Activated CD4-positive, alpha-beta T cell treated with anti-CD3 and anti-CD28 coated beads, Interleukin-10, Interleukin-2, amounts not matched to agents 100 ng/mL and 50 ng/mL, durations not matched to agents 16 hours and 8 hours (primary cell): ENCODE results near the gene KCNQ1OT1.
"Not testable (repeated sequence)": the region's sequence is repeated elsewhere in the genome, so short reads cannot be mapped to it uniquely, and the experiment has no call there.

Experiments used
- DNase-seq: peaks from one replicate; pipeline ENCODE4 v3.0.0-alpha.2; 2020

The KCNQ1OT1 gene

DNA sequence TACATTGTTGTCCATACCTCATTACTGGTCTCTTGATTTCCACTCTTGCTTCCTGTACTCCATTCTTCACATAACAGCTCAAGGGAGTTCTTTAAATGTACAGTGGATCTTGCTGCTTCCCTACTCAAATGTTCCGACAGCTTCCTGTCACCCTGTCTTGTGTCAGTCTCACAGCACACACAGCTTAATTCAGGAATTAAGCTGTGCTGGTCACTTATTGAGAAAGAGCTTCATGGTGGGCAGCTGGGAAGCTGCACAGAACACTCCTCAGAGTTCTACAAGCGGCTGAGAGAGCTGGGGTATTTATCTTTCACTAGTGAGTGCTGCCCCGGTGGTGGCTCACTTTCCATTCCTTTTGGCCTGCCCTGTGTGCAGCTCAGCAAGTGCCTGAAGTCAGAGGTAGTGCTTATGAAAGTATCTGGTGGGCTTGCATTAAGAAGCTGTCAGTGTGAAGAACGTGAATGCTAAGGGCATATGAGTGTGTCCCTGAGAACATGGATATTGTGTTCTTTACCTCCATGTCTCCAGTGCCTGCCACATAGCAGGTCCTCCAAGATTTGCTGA, 48.7 kb downstream of the KCNQ1OT1 start:
- DNase-seq, result no peak

DNA sequence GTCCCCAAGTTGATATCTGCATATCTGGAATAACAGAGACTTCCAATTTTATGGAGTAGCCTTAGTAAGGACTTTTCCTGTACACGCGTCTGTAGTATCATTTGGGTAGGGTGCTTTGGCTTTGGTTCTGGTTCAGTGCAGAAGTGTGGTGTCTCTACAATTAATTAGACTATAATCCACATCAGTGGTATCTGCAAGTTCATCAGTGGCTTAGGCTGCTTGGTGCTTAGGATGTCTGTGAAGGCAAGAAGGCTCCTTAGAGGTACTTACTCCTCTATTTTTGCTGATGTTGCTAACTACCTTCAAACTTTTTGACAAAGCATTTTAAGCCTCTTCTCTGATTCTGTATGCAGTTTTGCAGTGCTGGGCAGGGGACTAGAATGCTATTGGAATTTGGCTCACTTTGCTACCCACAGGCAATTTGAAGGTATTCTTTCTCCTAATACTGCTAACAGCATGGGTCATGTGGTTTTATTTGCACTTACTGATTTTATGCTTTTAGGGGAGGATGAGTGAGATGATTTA, 49.4 kb downstream of the KCNQ1OT1 start:
- no peak for DNase-seq

DNA sequence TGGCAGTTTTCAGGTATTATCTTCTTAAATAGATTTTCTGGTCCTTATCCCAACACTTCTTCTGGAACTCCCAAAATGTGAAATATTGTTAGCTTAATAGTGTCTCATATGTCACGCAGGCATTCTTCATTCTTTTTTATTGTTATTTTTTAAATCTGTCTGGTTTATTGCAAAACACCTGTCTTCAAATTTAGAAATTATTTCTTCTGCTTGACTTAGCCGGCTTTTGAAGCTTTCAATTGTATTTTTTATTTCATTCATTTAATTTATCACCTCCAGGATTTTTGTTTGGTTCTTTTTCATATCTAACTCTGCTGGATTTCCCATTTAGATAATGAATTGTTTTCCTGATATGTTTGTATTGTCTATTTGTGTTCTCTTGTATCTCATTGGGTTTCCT, 49.9 kb downstream of the KCNQ1OT1 start:
- DNase-seq, result no peak

DNA sequence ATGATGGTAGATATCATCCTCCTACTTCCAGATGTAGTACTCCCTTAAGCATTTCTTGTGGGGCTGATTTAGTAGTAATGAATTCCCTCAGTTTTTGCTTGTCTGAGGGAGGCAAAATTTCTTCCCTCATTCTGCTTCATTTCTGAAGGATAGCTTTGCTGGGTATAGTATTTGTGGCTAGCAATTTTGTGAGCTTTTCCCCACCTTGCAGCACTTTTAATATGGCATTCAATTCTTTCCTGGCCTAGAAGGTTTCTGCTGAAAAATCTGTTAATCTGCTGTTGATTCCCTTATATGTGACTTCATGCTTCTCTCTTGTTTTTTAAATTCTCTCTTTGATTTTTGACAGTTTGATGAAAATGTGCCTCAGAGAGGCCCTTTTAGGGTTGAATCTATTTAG, 50.4 kb downstream of the KCNQ1OT1 start:
- DNase-seq, result no peak

DNA sequence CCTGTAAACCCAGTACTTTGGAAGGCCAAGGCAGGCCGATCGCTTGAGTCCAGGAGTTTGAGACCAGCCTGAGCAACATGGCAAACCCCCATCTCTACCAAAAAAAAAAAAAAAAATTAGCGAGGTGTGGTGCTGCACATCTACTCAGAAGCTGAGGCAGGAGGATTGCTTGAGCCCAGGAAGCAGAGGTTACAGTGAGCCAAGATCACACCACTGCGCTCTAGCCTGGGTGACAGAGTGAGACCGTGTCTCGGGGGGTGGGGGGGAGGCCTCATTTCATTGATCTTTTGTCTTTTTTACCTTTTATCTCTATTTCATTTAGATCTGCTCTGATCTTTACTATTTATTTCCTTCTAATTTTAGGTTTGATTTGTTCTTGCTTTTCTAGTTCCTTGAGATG, 51.8 kb downstream of the KCNQ1OT1 start:
- DNase-seq, result no peak

DNA sequence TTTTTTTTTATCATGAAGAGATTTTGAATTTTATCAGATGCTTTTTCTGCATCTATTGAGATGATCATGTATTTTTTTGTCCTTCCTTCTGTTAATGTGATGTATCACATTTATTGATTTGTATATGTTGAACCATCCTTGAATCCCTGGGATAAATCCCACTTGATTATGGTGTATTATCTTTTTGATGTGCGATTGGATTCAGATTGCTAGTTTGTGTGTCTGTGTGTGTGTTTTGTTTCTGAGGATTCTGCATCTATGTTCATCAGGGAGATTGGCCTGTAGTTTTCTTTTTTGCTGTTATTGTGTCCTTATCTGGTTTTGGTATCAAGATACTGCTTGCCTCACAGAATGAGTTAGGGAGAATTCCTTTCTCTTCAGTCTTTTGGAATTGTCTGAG, 52.6 kb downstream of the KCNQ1OT1 start:
- no peak for DNase-seq

DNA sequence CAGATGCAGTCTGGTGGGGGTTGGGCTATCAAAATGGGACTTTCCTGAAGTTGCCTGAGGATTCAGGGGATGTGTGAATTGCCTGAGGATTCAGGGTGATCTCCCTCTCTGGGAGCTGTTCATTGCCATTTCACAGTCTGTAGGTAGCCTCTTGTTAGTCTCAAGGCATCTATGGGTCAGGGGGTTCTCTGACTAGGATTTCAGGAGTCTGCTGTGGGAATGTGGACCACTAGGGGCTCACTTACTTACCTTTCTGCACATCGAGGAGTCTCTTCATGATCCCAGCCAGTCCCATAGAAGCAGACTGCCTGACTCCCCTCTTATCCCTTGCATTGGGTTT, 54.0 kb downstream of the KCNQ1OT1 start:
- DNase-seq, result no peak

DNA sequence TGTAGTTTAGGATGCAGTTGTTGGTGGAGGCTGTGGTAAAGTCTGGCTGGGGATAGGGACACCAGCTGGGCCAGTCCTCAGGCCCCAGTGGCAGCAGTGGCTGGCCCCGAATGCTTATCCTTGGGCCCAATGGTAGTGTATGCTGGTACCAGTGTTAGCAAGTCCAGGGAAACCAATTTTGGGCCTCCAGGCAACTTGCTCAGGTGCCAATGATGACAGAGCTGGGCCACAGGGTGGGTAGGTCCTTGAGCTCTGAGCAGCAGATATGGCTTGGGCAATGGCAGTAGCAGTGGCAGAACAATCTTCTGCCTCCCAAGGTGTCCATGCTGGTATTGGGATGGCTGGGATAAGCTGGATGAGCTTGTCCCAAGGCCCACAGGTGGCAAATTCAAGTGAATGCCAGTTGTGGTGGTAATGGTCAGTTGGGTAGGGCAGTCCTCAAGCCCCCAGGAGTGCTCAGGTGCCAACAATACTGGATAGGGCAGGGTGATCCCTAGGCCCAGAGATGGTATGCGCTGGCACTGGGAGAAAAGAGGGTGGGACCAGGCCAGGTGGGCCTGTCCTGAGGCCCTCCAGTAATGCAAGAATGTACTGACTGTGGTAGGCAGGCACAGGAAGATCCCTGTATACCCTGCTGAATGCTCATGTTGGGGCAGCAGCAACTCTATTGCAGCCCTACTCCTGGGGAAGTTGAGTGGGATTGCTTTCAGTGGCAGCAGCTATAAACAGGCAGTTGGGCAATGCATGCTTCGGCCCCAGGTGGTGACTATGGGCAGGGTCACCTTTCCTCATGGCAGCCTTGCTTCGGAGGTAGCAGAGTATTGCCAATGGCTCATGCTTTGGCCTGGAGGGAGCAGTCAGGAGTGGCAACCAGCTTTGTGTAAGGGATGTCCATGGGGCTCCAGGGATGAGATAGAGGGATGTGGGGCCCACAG, 54.7 kb downstream of the KCNQ1OT1 start:
- DNase-seq, result no peak

DNA sequence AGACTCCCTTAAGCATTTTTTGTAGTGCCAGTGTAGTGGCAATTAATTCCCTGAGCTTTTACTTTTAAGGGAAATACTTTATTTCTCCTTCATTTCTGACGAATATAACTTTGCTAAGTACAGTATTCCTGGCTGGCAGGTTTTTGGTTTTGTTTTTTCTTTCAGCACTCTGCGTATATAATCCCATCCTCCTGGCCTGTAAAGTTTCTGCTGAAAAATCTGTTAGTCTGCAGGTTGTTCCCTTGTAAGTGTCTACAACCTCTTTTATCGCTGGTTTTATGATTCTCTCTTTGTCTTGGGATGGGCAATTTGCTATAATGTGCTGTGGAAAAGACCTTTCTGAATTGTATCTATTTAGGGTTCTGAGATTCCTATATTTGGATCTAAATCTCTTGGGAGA, 56.0 kb downstream of the KCNQ1OT1 start:
- no peak for DNase-seq

DNA sequence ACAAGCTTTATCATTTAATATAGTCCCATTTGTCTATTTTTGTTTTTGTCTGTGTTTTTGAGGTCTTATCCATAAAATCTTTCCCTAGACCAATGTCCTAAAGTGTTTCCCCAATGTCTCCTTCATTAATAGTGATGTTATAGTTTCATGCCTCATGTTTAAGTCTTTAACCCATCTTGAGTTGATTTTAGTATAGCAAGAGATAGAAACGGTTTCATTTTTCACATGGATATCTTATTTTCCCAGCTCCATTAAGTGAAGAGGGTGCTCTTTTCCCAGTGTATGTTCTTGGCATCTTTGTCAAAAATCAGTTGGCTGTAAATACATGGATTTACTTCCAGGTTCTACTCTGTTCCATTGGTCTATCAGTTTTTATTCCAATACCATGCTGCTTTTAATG, 58.2 kb downstream of the KCNQ1OT1 start:
- no peak for DNase-seq

DNA sequence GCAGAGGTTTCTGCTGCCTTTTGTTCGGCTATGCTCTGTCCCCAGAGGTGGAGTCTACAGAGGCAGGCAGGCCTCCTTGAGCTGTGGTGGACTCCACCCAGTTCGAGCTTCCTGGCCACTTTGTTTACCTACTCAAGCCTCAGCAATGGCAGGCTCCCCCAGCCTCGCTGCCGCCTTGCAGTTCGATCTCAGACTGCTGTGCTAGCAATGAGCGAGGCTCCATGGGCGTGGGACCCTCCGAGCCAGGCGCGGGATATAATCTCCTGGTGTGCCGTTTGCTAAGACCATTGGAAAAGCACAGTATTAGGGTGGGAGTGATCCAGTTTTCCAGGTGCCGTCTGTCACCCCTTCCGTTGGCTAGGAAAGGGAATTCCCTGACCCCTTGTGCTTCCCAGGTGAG, 60.0 kb downstream of the KCNQ1OT1 start:
- DNase-seq, result not testable (repeated sequence)

DNA sequence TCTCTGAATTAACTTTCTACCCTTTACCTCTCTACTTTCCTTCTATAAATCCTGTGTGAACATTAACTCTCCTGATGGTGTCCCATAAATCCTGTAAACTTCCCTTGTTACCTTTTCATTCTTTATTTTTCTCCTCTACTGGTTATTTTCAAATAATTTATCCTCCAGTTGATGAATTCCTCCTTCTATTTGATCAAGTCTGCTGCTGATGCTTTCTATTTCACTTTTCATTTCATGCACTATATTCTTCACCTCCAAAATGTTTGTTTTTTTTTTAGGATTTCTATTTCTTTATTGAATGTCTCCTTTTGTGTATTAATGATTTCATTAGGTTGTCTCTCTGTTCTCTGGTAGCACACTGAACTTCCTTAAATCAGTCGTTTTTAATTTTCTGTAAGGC, 68.6 kb downstream of the KCNQ1OT1 start:
- DNase-seq, result no peak

DNA sequence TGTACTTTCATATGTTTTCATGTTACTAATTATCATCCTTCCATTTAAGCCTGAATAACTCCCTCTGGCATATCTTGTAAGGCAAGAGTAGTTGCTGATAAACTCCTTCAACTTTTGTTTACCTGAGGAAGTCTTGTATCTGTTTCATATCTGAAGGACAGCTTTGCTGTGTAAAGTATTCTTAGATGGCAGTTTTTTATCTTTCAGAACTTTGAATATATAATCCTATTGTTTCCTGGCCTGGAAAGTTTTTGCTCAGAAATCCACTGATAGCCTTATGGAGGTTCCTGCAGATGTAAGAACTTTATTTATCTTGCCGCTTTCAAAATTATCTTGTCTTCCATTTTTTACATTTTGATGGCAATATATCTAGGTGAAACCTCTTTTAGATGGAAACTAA, 69.1 kb downstream of the KCNQ1OT1 start:
- DNase-seq, result no peak

DNA sequence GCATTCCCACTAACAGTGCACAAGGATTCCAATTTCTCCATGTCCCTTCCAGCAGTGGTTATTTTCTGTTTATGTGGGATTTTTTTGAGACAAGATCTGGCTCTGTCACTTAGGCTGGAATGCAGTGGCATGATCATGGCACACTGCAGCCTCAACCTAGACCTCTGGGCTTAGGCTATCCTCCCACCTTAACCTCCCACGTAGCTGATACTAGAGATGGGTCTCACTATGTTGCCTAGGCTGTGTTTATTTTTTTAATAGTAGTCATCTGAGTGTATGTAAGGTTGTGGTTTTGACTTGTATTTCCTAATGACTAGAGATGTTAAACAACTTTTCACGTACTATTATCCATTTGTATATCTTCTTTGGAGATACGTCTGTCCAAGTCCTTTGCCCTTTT, 74.6 kb downstream of the KCNQ1OT1 start:
- no peak for DNase-seq

DNA sequence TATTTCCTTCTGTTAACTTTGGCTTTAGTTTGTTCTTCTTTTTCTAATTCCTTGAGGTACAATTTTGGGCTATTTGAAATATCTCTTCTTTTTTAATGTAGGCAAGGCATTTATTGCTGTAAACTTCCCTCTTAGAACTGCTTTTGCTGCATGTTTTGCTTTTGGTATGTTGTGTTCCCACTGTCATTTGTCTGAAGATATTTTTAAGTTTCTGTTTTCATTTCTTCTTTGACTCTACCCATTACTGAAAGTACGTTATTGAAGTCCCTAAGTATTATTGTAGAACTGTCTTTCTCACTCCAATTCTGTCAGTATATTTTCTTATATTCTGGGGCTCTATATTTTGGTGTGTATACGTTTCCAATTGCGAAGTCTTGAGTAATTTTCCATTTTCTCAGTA, 77.9 kb downstream of the KCNQ1OT1 start:
- DNase-seq, result no peak

DNA sequence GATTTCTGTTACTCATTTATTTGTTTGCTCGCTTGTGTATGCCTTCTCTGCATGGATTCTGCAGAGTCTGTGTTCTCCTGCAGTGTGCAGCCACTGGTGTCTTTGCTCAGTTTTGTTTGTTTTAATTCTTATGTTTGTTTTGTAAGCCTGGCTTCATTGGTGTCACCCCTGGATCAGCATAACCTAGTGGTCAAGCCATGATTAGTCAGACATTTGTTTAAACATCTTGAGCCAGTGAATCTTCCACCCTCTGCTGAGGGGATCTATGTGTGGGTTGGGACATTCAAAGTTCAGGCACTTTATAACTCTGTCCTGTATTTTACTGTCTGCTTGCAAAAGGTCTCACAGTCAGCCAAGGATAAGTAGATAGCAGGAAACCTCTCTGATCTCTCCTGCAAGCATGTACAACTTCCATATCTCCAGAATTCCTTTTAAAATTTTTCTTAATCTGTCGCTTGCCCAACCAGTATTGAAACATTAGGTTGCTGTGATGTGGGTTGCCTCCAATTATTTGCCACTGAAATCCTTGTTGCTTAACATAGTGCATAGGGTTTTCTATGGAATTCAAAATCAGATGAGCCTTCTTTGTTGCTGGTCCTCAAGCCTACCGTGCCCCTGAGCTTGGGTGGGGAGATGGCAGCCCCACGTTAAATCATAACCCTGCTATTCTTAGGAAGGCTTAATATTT, 86.8 kb downstream of the KCNQ1OT1 start:
- no peak for DNase-seq

DNA sequence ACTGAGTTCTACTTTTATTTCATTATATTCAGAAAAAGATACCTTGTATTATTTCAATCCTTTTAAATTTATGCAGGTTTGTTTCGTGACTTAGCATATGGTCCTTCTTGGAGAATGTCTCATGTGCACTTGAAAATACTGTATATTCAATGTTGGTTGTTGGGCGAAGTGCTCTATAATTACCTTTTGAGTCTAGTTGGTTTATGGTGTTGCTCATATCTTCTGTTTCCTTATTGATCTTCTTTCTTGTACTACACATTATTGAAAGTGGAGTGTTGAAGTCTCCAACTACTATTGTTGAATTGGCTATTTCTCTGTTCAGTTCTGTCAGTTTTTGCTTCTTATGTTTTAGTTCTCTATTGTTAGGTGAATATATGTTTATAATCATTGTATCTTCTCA, 90.4 kb downstream of the KCNQ1OT1 start:
- no peak for DNase-seq

DNA sequence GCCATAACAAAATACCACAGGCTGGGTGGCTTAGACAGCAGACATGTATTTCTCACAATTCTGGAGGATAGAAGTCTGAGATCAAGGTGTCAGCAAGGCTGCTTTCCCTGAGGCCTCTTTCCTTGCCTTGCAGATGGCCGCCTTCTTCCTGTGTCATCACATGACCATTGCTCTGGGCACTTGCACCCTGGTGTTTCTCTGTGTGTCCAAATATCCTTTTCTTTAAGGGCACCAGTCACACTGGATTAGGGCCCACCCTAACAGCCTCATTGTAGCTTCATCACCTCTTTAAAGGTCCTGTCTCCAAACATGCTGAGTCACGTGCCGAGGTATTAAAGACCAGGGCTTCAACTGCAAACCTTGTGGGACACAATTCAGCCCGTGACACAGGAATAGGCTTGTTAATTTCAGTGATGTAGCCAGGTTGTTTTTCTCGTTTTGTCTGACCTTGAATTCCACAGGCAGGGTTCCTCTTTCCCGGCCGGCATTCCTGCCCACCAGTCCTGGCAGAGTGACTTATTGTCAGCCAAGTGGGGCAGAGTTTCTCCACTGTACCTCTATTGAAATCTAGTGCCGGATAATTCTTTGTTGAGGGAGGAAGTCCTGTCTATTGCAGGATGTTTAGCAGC, 100.1 kb downstream of the KCNQ1OT1 start:
- no peak for DNase-seq

DNA sequence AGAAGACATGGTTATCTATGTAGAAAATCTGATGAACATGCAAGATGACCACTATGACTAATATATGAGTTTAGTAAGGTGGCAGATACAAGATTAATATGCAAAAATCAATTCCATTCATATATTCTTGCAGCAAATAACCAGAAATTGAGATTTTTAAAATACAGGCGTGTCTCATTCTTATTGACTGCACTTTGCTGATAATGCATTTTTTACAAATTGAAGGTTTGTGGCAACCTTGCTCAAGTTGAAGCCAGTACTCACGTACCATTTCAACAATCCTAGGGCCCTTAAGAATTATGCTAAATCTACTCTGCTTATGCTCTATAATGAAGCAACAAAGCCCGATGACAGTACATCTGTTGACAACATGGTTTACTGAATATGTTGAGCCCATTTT, 104.6 kb downstream of the KCNQ1OT1 start:
- DNase-seq, result no peak

DNA sequence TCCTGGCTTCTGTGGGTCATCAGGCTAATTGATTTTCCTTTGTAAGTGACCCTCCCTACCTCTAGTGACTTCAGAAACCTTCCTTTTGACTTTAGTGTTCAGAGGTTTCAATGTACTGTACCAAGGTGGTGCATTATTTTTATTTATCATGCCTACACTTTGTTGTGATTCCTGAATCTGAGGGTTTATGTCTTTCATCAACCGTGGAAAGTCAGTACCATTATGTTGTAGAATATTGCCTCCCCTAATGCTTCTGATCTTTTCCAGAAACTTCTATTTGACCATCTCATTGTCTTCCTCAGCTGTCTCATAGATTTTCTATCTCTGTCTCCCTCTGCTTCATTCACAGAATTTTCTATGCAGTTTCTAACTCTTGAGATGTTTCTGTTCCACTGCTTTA, 105.5 kb downstream of the KCNQ1OT1 start:
- no peak for DNase-seq

DNA sequence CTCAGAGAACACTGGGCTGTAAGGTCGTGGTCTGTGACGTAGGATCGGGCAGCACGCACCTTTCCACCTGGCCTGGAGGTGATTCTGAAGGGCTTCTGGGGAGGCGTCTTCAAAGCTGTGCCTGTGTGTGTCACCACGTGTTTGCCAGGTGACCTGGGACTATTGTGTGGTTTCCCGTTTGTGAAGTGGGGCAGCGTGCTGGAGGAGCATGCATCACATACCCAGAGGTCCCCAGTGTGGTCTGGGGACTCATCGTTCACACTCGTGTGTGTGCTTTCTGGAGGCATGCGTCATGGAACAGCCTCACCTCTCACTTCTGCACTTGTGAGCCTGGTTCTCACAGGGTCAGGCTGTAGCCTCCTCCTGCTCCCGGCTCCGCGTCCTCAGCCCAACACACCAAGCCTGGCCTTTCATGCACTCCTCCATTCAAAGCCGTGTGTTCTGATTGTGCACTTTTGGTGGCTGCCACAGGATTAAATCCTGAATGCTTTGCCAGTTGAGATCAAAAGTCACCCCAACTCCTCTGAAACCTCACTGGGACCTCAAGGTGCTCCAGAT, 106.3 kb downstream of the KCNQ1OT1 start:
- no peak for DNase-seq

DNA sequence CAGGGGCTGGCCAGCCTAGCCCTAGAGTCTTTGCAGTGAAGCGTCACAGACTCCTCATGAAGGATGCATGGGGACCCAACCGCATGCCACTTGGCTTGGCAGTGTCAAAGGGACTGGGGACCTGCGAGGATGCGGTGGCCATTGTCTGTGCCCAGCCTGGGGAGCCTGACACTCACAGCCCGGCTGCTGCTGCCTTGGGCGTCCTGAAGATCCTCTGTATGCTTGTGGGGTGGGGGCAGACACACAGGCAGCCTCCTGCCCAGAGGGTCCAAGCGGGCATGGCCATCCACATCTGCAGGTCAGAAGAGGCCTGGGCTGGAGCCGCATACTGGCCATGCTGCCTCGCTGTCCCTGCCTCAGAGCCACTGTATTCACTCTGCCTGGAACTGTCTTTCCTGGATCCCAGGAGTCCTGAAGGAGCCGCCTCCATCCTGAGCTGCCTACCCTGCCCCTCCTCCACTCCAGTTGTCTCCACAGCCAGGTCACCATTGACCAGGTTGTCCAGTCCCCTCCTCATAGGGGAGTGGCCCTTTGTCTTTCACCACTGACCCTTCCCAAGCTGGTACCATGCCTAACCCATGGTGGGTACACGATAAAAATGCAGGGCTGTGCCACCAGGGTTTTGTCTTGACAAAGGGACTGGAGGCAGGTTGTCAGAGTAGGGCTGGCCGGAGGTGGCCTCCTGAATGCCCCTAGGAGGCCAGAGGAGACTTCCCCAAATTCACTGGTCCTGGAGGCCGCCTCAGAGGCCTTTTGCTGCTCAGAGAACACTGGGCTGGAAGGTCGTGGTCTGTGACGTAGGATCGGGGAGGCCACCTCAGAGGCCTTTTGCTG, 107.0 kb downstream of the KCNQ1OT1 start:
- no peak for DNase-seq
